Brain pericyte (primary cell): ENCODE data around the gene SS18L1.

Source experiments
- DNase-seq: peaks from one replicate; pipeline ENCODE4 v3.0.0-alpha.2; 2012; ENCODE audit warnings: low read depth, low spot score

SS18L1 gene

DNA sequence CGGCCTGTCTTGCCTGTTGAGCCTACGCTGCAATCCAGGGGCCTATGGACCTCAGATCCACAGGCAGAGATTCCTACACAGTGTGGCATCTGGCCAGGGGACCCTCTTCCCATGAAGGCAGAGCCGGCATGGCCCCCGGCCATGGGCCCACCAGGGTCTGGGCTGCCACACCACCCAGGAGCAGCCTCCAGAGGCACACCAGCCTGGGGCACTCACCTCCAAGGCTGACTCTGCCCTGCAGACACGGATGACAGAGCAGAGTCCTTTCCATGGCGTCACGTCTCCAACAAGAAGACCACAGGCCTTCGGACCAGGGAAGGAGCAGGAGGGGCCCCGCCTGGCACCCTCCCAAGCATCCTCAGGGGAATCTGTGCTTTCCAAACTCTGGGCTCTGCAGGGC lies 80.0 kb downstream of the SS18L1 start:
- no peak for DNase-seq

- no peak for DNase-seq
These were observed 80.7 kb downstream of the SS18L1 start for GRCh38 chr20:62224113-62224855.

DNA sequence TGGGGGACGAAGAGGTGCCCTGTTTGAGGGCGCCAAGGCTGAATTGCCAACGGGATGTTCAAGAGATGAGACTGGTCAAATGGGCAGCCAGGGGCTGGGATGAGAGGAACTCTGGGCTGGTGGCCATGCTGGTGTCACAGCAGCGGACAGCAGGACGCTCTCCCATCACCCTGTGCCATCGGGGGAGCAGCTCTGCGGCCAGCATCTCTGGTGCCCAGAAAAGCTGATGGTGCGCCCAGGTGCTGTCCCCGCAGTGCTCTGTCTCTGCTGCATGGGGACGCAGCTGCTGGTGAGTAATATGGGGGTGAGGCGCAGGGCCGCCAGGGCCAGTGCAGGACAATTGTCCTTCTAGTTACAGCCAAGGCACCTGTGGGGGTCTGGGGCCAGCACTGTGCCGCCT lies 81.5 kb downstream of the SS18L1 start:
- DNase-seq, result no peak

DNA sequence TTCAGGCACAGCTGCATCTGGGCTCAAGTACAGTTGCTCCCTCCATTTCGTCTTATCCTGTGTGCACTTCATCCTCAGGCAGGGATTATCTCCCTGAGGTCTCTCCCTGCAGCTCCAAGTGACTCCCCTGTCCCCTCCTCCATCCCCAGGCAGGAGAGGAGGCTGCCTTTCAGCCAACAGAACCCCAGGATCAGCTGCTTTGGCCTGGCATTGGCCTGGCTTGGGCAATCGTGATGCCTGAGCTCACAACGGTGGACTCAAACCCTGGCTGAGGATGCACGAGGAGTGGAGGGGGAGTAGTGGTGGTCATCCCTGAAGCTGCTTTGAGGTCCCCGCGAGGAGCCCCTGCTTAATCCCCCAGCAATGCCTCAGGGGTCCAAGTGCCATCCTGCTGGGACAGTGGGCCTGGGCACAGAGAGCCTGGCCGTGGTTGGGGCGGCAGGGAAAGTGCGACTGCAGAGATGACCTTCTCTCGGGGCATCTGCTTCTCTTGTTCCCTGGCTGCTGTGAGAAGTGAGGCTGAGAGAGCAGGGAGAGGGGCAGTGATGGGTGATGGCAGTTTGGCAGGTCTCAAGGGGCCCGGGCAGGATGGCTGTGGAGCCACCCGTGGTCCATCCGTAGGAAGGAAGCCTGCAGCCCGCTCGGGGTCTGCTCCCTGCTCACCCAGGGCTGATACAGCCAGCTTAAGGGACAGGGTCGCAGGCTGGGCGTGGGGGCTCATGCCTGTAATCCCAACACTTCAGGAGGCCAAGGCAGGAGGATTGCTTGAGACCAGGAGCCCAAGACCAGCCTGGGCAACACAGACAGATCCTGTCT lies 82.5 kb downstream of the SS18L1 start:
- DNase-seq, result no peak

DNA sequence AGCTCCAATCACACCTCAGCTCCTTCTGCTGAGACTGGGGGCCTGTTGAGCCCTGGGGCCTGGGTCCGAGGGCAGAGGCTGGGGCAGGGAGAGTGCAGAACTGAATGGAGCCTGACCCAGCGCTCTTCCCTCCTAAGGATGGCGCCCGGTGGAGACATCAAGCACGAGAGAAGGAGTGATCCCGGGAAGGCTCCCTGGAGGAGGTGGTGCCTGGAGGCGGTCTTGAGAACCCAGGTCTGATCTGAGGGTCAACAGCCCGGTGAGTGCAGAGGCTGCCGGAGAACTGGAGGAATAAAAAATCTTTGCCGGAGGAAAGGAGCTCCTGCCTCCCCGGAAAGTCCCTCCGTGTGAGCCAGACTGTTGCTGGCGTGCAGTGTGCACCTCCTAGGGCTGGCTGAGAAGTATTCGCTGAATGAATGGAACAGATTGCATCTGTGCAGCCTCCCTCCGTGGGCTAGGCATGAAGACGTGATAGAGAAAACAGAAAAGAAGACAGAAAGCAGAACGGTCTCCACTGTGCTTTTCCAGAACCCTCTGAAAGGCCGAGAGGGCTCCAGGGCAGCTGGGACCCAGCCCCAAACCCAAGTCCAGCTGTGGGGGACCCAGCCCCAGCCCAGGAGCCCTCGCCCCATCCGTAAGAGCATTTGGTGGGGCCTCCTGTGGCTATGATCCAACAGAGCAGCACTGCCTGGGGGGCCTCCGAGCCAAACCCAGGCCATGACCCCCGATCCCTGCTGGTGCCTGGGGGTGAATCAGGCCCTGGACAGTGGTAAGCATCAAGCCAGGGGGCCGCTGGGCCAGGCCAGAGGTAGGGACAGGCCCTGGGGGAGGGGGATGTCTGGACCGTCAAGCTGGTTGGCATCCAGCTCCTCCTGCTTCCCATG lies 83.4 kb downstream of the SS18L1 start:
- DNase-seq, result no peak

- no peak for DNase-seq
These were observed 84.0 kb downstream of the SS18L1 start for GRCh38 chr20:62227591-62227976.

DNA sequence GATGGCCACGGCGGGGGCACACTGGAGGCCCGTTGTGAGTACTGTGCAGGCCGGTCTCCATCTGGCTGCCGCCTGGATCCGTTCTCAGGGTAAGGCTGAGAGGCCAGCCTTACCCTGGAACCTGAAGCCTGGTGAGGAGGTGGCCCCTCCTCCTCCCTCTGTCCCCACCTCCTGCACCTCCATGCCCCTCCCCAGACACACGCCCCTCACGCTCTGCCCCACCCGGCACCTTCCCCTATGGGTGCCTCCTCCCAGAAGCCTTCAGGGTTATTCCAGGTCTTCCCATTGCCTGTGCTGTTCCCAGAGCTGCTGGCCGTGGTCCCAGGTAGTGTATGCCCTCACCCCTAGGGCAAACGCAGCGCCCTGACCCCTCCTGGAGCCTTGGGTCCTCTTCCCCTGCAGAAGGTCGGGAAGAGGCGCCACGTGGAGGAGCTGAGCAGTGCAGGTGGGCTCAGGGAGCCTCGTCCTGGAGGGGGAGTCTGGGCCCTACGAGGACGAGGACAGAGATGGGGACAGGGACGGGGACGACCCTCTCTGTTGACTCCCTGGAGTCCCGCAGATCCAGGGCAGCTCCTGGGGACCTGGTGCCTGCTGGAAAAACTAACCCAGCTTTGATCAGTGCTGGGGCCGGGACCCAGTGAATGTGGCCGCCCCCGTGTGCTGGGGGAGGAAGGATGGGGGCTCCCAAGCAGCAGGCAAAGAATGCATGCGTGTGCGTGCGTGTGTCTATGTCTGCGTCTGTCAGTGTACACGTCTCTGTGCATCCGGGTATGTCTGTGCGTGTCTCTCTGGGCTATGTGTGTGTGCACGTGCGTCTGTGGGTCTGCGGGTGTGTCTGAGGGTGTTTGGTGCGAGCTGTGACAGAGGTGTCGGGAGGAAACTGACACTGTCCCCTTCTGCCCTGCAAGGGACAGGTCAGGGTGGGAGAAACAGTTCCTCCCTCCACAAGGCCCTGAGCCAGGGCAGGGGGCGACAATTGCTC lies 84.7 kb downstream of the SS18L1 start:
- DNase-seq, result no peak

- no peak for DNase-seq
These were observed 85.5 kb downstream of the SS18L1 start for GRCh38 chr20:62228982-62229545.

- no peak for DNase-seq
These were observed 86.1 kb downstream of the SS18L1 start for GRCh38 chr20:62229667-62230066.

DNA sequence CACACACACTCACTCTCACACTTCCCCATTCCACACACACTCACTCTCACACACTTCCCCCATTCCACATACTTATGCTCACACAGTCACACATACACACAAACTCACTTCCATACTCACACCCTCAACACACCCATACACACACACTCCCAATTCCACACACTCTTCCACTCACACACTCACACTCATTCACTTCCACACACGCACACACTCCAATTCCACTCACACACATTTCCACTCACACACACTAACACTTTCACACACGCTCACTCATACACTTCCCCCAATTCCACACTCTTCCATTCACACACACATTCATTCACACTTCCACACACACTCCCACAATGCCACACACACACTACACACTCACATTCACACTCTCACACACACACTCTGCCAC lies 86.7 kb downstream of the SS18L1 start:
- no peak for DNase-seq

DNA sequence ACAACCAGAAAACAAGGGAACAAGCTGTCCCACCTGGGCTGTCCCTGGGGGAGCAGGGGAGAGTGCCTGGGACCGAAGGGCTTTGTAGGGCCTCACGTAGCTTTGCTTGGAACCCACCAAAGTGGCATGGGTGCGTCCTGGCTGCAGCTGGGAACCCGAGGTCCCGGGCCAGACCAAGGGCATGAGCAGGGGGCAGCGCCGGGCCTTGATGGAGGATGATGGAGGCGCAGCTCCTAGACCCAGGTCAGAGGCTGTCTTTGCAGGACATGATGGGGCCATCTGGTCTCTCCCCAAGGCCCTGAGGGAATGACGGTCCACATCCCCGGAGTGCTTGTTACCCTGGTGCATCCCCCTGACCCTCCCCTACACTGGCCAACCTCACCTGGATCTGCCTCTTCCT lies 87.1 kb downstream of the SS18L1 start:
- no peak for DNase-seq

DNA sequence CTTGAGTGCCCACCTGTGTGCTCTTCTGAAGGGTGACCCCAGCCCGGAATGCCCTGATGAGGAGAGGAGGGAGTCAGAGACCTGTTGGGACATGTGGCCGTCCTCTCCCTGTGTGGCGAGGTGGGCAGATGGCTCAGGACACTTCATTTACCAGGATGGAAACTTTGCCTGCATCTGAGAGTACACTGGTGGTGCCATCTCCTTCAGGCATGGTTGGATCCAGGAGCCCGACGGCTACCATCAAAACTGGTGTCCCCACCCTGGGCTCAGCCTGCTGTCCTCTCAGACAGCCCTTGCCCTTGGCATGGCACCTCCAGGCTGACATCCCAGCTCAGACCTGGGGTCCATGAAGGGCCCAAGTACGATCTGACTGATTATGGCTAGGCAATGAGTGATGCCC lies 87.7 kb downstream of the SS18L1 start:
- no peak for DNase-seq
